Measurements from ENCODE around the gene CDT1. TPM values are rescaled to one million over a fixed set of nuclear protein-coding genes. Genes with fewer than 3 reads are reported as not detected.

CDT1 gene
- total RNA-seq, 1 experiment from 2014 or later: 160 TPM

DNA sequence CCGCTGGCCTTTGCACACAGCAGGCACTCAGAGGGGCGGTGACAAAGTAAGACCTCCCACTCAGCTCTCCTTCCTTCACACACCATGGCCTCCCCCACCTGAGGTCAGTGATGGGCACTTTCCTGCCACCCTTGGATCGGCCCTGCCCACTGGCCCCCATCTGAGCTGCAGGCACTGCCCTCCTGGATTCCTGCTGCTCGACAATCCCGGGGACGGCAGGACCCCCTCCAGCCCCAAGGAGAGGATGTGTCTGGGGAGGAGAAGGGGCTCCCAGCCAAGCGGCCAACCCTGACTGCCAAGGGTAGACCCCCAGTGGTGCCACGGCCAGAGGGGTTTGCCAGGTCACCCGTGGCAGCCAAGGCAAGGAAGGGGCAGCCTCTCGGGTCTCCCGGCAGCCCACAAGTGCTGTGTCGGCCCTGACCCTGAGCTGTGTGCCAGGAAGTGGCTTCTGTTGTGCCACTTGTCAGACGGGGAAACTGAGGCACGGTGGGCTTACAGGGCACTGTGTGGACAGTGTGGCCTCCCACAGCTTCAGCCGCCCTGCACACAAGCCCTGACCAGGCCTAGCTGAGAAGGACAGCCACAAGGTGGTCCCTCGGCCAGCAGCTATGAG, 41.2 kb upstream of the CDT1 start:
- Histone ChIP-seq H2AFZ (ENCODE audit: low read depth, low read length, poor library complexity, severe bottlenecking) (no peak overlapping the region), H3K9ac (ENCODE audit: low read length) (no peak overlapping the region), H4K20me1 (ENCODE audit: insufficient read depth) (peaks cover 8% of the 10 kb centered on the region; the same call in 1 of the 2 replicates), H3K4me3 (replicated peaks in 1 of 2; ENCODE audit: low read depth in 1 of 2, low read length in 2 of 2) (no peak overlapping the region), H3K9me2 (ENCODE audit: insufficient read depth) (no peaks in the 10 kb centered on the region), H3K27ac (ENCODE audit: low read depth, low read length) (peak overlapping the region; percentile 10; the same call in 1 of the 2 replicates), H3K36me3 (ENCODE audit: control insufficient read depth in 1 of 2, insufficient read depth in 2 of 2, low read length in 2 of 2) (peaks cover 2 to 13% of the 10 kb centered on the region in 2 experiments; a peak in 1 of 4 replicates), H3K4me2 (ENCODE audit: low read length) (no peak overlapping the region), H3K27me3 (ENCODE audit: insufficient read depth, low read length) (no peaks in the 10 kb centered on the region), H3K4me1 (ENCODE audit: control insufficient read depth in 1 of 2, insufficient read depth in 2 of 2, low read length in 2 of 2) (peaks cover 13 to 70% of the 10 kb centered on the region in 2 experiments; a peak in 3 of 4 replicates), H3K79me2 (ENCODE audit: insufficient read depth, low read length) (peaks cover 99% of the 10 kb centered on the region), H3K9me3 (ENCODE audit: control insufficient read depth in 1 of 2, insufficient read depth in 1 of 2, low read depth in 1 of 2, low read length in 2 of 2) (no peaks in the 10 kb centered on the region)
- no peak for DNase-seq (ENCODE audit: low read depth, low spot score)
- no TSS peak for BruUV-seq (replicated peaks)
- TF ChIP-seq CTCF (IDR thresholded peaks at IDR 0.05 in 2 of 3, conservative IDR thresholded peaks at IDR 0.05 in 1 of 3; ENCODE audit: borderline replicate concordance in 1 of 3, insufficient read depth in 1 of 3, low read depth in 2 of 3, low read length in 2 of 3) (no peak), RAD21 (IDR thresholded peaks at IDR 0.05; ENCODE audit: low read depth) (no peak), ZNF274 (IDR thresholded peaks at IDR 0.05; ENCODE audit: low read depth, low read length) (no peak), ZFX (IDR thresholded peaks at IDR 0.05) (no peak), YY1 (IDR thresholded peaks at IDR 0.05; ENCODE audit: extremely low read depth, insufficient replicate concordance, low read depth, low read length) (no peak), MAX (IDR thresholded peaks at IDR 0.05) (no peak), SRF (IDR thresholded peaks at IDR 0.05; ENCODE audit: low read depth) (no peak), CEBPB (IDR thresholded peaks at IDR 0.05; ENCODE audit: low read depth) (no peak), EZH2phosphoT487 (IDR thresholded peaks at IDR 0.05; ENCODE audit: borderline replicate concordance) (no peak), CBX3 (IDR thresholded peaks at IDR 0.05; ENCODE audit: low read depth) (no peak), TCF7L2 (IDR thresholded peaks at IDR 0.05; ENCODE audit: borderline replicate concordance, extremely low read depth, insufficient read depth, insufficient read length) (no peak), ELF1 (IDR thresholded peaks at IDR 0.05; ENCODE audit: borderline replicate concordance, low read depth) (no peak), FOSL1 (IDR thresholded peaks at IDR 0.05; ENCODE audit: low read depth) (no peak), EZH2 (IDR thresholded peaks at IDR 0.05) (no peak), SP1 (IDR thresholded peaks at IDR 0.05; ENCODE audit: low read depth) (no peak), ZBTB33 (IDR thresholded peaks at IDR 0.05; ENCODE audit: extremely low read depth, insufficient replicate concordance, low read length) (no peak)
- TF ChIP-seq, protein P1, sequence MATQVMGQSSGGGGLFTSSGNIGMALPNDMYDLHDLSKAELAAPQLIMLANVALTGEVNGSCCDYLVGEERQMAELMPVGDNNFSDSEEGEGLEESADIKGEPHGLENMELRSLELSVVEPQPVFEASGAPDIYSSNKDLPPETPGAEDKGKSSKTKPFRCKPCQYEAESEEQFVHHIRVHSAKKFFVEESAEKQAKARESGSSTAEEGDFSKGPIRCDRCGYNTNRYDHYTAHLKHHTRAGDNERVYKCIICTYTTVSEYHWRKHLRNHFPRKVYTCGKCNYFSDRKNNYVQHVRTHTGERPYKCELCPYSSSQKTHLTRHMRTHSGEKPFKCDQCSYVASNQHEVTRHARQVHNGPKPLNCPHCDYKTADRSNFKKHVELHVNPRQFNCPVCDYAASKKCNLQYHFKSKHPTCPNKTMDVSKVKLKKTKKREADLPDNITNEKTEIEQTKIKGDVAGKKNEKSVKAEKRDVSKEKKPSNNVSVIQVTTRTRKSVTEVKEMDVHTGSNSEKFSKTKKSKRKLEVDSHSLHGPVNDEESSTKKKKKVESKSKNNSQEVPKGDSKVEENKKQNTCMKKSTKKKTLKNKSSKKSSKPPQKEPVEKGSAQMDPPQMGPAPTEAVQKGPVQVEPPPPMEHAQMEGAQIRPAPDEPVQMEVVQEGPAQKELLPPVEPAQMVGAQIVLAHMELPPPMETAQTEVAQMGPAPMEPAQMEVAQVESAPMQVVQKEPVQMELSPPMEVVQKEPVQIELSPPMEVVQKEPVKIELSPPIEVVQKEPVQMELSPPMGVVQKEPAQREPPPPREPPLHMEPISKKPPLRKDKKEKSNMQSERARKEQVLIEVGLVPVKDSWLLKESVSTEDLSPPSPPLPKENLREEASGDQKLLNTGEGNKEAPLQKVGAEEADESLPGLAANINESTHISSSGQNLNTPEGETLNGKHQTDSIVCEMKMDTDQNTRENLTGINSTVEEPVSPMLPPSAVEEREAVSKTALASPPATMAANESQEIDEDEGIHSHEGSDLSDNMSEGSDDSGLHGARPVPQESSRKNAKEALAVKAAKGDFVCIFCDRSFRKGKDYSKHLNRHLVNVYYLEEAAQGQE (IDR thresholded peaks at IDR 0.05; ENCODE audit: low read depth): no peak
- TF ChIP-seq, protein P2, sequence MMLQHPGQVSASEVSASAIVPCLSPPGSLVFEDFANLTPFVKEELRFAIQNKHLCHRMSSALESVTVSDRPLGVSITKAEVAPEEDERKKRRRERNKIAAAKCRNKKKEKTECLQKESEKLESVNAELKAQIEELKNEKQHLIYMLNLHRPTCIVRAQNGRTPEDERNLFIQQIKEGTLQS (IDR thresholded peaks at IDR 0.05): no peak
- POLR2A ChIA-PET: interaction anchor here (1.1 kb wide), 1 partner anchor 31 kb away, joined by 7 read pairs; no protein-coding TSS in a partner anchor
- CTCF ChIA-PET: interaction anchor here (1.5 kb wide), 1 partner anchor 25 kb away, joined by 6 read pairs; no protein-coding TSS in a partner anchor
- intact Hi-C loops (cut with micrococcal nuclease): no loop called here
- RAD21 ChIA-PET (ENCODE audit: low non-redundant PET in 1 of 2, low total read pairs in 2 of 2, uncharacterized antibody in 2 of 2, unreplicated experiment in 2 of 2): no interaction called here
- ATAC-seq: no peak
